Trophoblast cell (in vitro differentiated cells and primary cell): Measurements from ENCODE around the gene CNDP2.
A peak's percentile ranks its signal among the peaks of the same experiment; 100 is the strongest.

ENCODE experiments used
- DNase-seq, 2 donors: peaks; one replicate each; pipeline ENCODE4 v3.0.0-alpha.2; 2016
- H2AFZ ChIP-seq: 2 replicates; pipeline ENCODE4 v1.6.1; 2013; ENCODE audit warnings: low read length, moderate library complexity, mild to moderate bottlenecking; ENCODE audit not compliant: insufficient read depth, poor library complexity
- H2AK5ac ChIP-seq: 2 replicates; pipeline ENCODE4 v1.6.1; 2013; ENCODE audit warnings: mild to moderate bottlenecking, low read length
- H2BK120ac ChIP-seq: 2 replicates; pipeline ENCODE4 v1.6.1; 2013; ENCODE audit warnings: low read length, mild to moderate bottlenecking, moderate library complexity; ENCODE audit not compliant: insufficient read depth, poor library complexity
- H2BK12ac ChIP-seq: 2 replicates; pipeline ENCODE4 v1.6.1; 2013; ENCODE audit warnings: mild to moderate bottlenecking, low read length, moderate library complexity
- H2BK5ac ChIP-seq: 2 replicates; pipeline ENCODE4 v1.6.1; 2013; ENCODE audit warnings: low read length, low read depth, moderate library complexity, mild to moderate bottlenecking; ENCODE audit not compliant: poor library complexity
- H3K14ac ChIP-seq: 2 replicates; pipeline ENCODE4 v1.6.1; 2013; ENCODE audit warnings: mild to moderate bottlenecking, low read length
- H3K18ac ChIP-seq: 2 replicates; pipeline ENCODE4 v1.6.1; 2013; ENCODE audit warnings: mild to moderate bottlenecking, low read length
- H3K23ac ChIP-seq: 2 replicates; pipeline ENCODE4 v1.6.1; 2013; ENCODE audit warnings: low read length
- H3K27ac ChIP-seq: 2 replicates; pipeline ENCODE4 v1.5.1; 2013; ENCODE audit warnings: low read depth, mild to moderate bottlenecking, inconsistent platforms, low read length, moderate library complexity
- H3K27me3 ChIP-seq: 2 replicates; pipeline ENCODE4 v1.6.1; 2013; ENCODE audit warnings: inconsistent platforms, mild to moderate bottlenecking, low read length, moderate library complexity; ENCODE audit not compliant: insufficient read depth
- H3K36me3 ChIP-seq, 2 experiments: 1 replicate in 1 of 2; 2 replicates in 1 of 2; pipeline ENCODE4 v1.6.1; 2013; ENCODE audit warnings: low read length in 2 of 2, mild to moderate bottlenecking in 2 of 2, moderate library complexity in 1 of 2; ENCODE audit not compliant: insufficient read depth in 2 of 2, control insufficient read depth in 1 of 2
- H3K4ac ChIP-seq: 2 replicates; pipeline ENCODE4 v1.6.1; 2013; ENCODE audit warnings: low read depth, mild to moderate bottlenecking, low read length, moderate library complexity
- H3K4me1 ChIP-seq, 2 experiments: 1 replicate in 1 of 2; 2 replicates in 1 of 2; pipeline ENCODE4 v1.6.1; 2013; ENCODE audit warnings: low read length in 2 of 2, mild to moderate bottlenecking in 2 of 2, moderate library complexity in 1 of 2; ENCODE audit not compliant: insufficient read depth in 2 of 2, control insufficient read depth in 1 of 2
- H3K4me2 ChIP-seq: 2 replicates; pipeline ENCODE4 v1.6.1; 2013; ENCODE audit warnings: inconsistent platforms, mild to moderate bottlenecking, low read length, moderate library complexity
- H3K4me3 ChIP-seq: 2 replicates; pipeline ENCODE4 v1.5.1; 2013; ENCODE audit warnings: mild to moderate bottlenecking, low read depth, low read length, inconsistent platforms
- H3K79me1 ChIP-seq: one replicate; pipeline ENCODE4 v1.6.1; 2013; ENCODE audit warnings: low read length
- H3K79me2 ChIP-seq: 2 replicates; pipeline ENCODE4 v1.6.1; 2013; ENCODE audit warnings: low read length, mild to moderate bottlenecking; ENCODE audit not compliant: control insufficient read depth, insufficient read depth, poor library complexity
- H3K9ac ChIP-seq: 2 replicates; pipeline ENCODE4 v1.6.1; 2013; ENCODE audit warnings: mild to moderate bottlenecking, low read length
- H3K9me3 ChIP-seq: 2 replicates; pipeline ENCODE4 v1.6.1; 2013; ENCODE audit warnings: low read depth, mild to moderate bottlenecking, control low read depth, inconsistent platforms, low read length; ENCODE audit not compliant: insufficient read depth
- H4K12ac ChIP-seq: 2 replicates; pipeline ENCODE4 v1.6.1; 2013; ENCODE audit warnings: low read depth, mild to moderate bottlenecking, low read length, moderate library complexity
- H4K8ac ChIP-seq: 2 replicates; pipeline ENCODE4 v1.6.1; 2013; ENCODE audit warnings: low read depth, mild to moderate bottlenecking, low read length, moderate library complexity
- H4K91ac ChIP-seq: one replicate; pipeline ENCODE4 v1.6.1; 2013; ENCODE audit warnings: low read depth, mild to moderate bottlenecking, low read length, moderate library complexity
- WGBS: extraction: QIAGEN DNeasy Blood & Tissue Kit; methylation state at CpG from one replicate; pipeline ENCODE4 v1.1.7; 2013; ENCODE audit warnings: missing lambda C conversion rate; ENCODE audit not compliant: insufficient read length, insufficient coverage; ENCODE audit errors: extremely low coverage; 5-methylcytosine and 5-hydroxymethylcytosine counted together

CNDP2 gene

DNA sequence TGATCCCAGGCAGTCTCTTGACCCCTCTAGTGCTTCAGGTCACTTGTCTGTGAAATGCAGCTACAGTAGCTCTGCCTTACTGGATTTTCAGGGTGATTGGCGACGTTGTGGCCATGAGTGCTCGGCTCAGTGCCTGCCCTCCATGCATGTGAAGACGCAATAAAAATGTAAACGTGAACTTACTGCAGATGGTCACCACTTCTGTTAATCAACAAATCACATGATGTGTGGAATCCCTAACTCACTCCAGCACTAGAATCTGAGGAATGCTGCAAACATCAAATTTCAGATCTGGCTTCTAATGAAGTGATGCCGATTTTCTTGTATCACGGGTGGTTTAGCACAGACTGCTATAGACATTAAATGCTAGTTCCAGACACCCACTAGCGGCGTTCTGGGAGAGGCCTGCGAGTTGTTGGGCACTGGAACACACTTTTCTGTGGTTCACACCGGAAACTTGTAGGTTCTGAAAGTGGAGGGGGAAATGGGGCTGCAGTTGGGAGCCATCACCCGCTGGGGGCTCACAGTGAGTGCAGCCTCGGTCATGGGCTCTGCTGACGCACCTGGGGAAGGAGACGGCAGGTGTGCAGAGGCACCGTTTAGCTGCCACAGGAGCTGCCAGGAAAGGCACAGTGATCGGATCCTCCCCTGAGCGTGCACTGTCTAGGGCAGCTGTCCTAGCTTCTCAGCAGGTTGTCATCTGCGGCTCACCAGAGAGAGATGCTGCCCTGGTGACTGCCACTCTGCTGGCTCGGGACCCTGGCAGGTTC, 44.7 kb downstream of the CNDP2 start:
- no peak overlapping the region for H2AK5ac ChIP-seq
- H2AFZ ChIP-seq = no peak overlapping the region
- no peaks in the 10 kb centered on the region for H3K9me3 ChIP-seq
- no peak overlapping the region for H3K4me2 ChIP-seq
- no peak overlapping the region for H3K4me3 ChIP-seq
- peak in 1 of 2 donors; percentile 8 for DNase-seq
- H2BK12ac ChIP-seq = no peak overlapping the region
- no peak overlapping the region for H3K14ac ChIP-seq
- H3K27me3 ChIP-seq = no peaks in the 10 kb centered on the region
- H3K9ac ChIP-seq = no peak overlapping the region
- no peak overlapping the region for H4K8ac ChIP-seq
- H3K27ac ChIP-seq = no peak overlapping the region
- no peak overlapping the region for H4K91ac ChIP-seq
- H3K4ac ChIP-seq = no peak overlapping the region
- no peak overlapping the region for H4K12ac ChIP-seq
- no peak overlapping the region for H3K23ac ChIP-seq
- H2BK120ac ChIP-seq = no peak overlapping the region
- no peaks in the 10 kb centered on the region for H3K79me2 ChIP-seq
- peaks cover 8 to 9% of the 10 kb centered on the region in 2 experiments for H3K4me1 ChIP-seq
- H3K79me1 ChIP-seq = no peaks in the 10 kb centered on the region
- no CpG with 5 or more reads among the region's 20 CpGs for WGBS
- no peak overlapping the region for H2BK5ac ChIP-seq
- no peaks in the 10 kb centered on the region for H3K36me3 ChIP-seq
- H3K18ac ChIP-seq = no peak overlapping the region

DNA sequence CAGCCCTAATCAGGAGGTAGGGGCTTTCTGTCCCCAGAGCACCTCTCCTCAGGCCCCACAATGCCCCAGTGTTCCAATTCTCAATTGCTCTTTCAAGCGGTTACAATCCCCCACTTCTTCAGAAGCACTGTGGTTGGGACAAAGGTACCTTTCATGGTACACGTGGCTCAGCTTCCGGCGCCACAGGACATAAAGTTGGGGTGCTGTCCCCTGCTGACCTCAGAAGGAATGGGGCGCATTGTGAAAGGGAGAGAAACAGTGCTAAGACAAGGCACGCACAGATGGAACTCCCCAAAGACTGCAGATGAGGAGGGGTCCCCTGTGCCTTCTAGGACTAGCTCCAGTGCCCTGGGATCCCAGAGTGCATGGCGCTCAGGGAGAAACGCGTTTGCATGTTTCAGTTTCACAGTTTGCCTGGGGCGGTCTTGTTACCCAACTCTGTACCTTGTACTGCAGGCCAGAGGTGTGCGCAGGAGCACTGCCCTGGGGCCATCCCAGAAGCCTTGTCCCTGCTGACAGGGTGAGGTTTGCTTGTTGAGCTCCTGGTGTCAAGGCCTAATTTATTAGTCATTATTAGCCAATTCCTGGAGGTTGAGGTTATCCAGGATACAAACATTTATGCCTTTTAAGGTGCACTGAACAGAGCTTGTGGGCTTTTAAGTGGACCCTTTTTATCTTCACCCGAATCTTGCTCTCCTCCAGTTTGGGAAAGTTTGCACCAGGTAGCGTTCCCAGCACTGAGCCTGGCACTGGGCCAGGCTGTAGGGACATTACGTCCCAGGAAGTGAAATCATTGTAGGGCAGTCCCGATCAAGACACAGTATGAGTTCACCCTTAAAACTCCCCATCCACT, 45.8 kb downstream of the CNDP2 start:
- no peak overlapping the region for H3K18ac ChIP-seq
- no peak overlapping the region for H2AK5ac ChIP-seq
- H3K4me1 ChIP-seq = peaks cover 8 to 9% of the 10 kb centered on the region in 2 experiments
- H2BK120ac ChIP-seq = no peak overlapping the region
- no peak overlapping the region for H3K14ac ChIP-seq
- no peak overlapping the region for H2AFZ ChIP-seq
- no peak overlapping the region for H3K23ac ChIP-seq
- H2BK12ac ChIP-seq = no peak overlapping the region
- H3K4me2 ChIP-seq = no peak overlapping the region
- no peaks in the 10 kb centered on the region for H3K79me2 ChIP-seq
- no CpG with 5 or more reads among the region's 15 CpGs for WGBS
- H3K9me3 ChIP-seq = peaks cover 7% of the 10 kb centered on the region
- H3K79me1 ChIP-seq = no peaks in the 10 kb centered on the region
- no peak overlapping the region for H4K91ac ChIP-seq
- no peak overlapping the region for H4K8ac ChIP-seq
- peak; percentile 99 to 100 for DNase-seq
- H3K9ac ChIP-seq = no peak overlapping the region
- no peak overlapping the region for H2BK5ac ChIP-seq
- no peak overlapping the region for H4K12ac ChIP-seq
- no peak overlapping the region for H3K4me3 ChIP-seq
- H3K27ac ChIP-seq = no peak overlapping the region
- H3K27me3 ChIP-seq = no peaks in the 10 kb centered on the region
- no peaks in the 10 kb centered on the region for H3K36me3 ChIP-seq
- H3K4ac ChIP-seq = no peak overlapping the region

DNA sequence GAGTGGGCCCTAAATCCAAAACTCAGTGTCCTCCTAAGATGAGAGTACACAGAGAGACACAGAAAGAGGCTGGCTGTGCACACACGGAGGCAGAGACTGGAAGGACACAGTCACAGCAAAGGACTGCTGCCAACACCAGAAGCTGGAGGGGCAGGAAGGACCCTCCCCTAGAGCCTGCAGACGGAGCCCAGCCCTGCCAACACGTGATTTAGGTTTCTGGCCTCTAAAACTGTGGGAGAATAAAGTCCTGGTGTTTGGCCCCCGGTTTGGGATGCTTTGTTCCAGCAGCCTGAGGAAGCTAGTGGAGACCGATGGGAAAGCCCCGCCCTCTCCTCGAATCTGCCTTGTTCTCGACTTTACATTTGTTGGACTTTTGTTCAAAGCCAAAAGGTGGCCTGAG, 48.7 kb downstream of the CNDP2 start:
- H3K23ac ChIP-seq = no peak overlapping the region
- no peaks in the 10 kb centered on the region for H3K79me2 ChIP-seq
- H3K27me3 ChIP-seq = no peaks in the 10 kb centered on the region
- H4K12ac ChIP-seq = no peak overlapping the region
- no CpG with 5 or more reads among the region's 8 CpGs for WGBS
- no peak overlapping the region for H2BK12ac ChIP-seq
- no peaks in the 10 kb centered on the region for H3K79me1 ChIP-seq
- H2AFZ ChIP-seq = no peak overlapping the region
- no peak for DNase-seq
- H3K27ac ChIP-seq = no peak overlapping the region
- H2BK120ac ChIP-seq = no peak overlapping the region
- H3K9ac ChIP-seq = no peak overlapping the region
- H3K4me3 ChIP-seq = no peak overlapping the region
- H4K91ac ChIP-seq = no peak overlapping the region
- H2BK5ac ChIP-seq = no peak overlapping the region
- no peak overlapping the region for H3K4ac ChIP-seq
- no peak overlapping the region for H3K14ac ChIP-seq
- no peak overlapping the region for H3K18ac ChIP-seq
- H3K4me1 ChIP-seq = peaks cover 8 to 9% of the 10 kb centered on the region in 2 experiments
- peaks cover 14% of the 10 kb centered on the region for H3K9me3 ChIP-seq
- H3K4me2 ChIP-seq = no peak overlapping the region
- H2AK5ac ChIP-seq = no peak overlapping the region
- no peaks in the 10 kb centered on the region for H3K36me3 ChIP-seq
- no peak overlapping the region for H4K8ac ChIP-seq

DNA sequence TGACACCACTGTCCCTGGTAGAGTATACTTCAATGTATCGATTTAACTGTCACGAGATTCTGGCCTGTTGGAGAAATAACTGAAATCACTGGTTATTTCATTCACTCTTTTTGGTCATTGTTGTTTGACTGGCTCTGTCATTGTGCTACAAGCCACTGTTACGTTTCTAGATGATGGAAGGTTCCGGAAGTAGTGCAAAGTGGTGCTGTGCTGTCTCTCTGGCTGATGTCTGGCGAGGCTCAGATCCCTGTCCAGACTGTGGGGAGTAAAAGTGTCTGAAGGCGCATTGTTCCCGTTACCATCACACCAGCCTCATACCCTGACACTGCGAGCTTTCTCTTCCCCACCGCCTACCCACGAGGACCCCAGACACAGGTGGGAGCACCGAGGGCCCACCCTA, 49.8 kb downstream of the CNDP2 start:
- H2BK5ac ChIP-seq = no peak overlapping the region

More for the DNA sequence above, 49.8 kb downstream of the CNDP2 start:
- Histone ChIP-seq H2BK12ac (no peak overlapping the region), H3K14ac (no peak overlapping the region), H4K12ac (no peak overlapping the region), H3K79me2 (no peaks in the 10 kb centered on the region), H3K9me3 (peaks cover 16% of the 10 kb centered on the region), H3K79me1 (no peaks in the 10 kb centered on the region), H3K4me2 (no peak overlapping the region), H3K36me3 (no peaks in the 10 kb centered on the region), H3K4me1 (peaks cover 8 to 9% of the 10 kb centered on the region in 2 experiments), H3K9ac (no peak overlapping the region), H3K4ac (no peak overlapping the region), H3K23ac (no peak overlapping the region), H3K18ac (no peak overlapping the region), H2AK5ac (no peak overlapping the region), H4K91ac (no peak overlapping the region), H3K27me3 (no peaks in the 10 kb centered on the region), H3K4me3 (no peak overlapping the region), H2BK120ac (no peak overlapping the region), H3K27ac (no peak overlapping the region), H2AFZ (no peak overlapping the region), H4K8ac (no peak overlapping the region)
- no peak for DNase-seq
- no CpG with 5 or more reads among the region's 11 CpGs for WGBS
